H1 (cell line): ENCODE results near the gene MDM4. TPM values are rescaled to one million over a fixed set of nuclear protein-coding genes. Genes with fewer than 3 reads are reported as not detected.
A peak's percentile ranks its signal among the peaks of the same experiment; 100 is the strongest.

Source experiments
- CTCF ChIA-PET: fragments of 300-600 bp; sonication (Branson Sonifier 250); formaldehyde crosslinking; loops from one replicate; lab custom pipeline; 2021; ENCODE audit not compliant: partially characterized antibody; lab: Charles Lee
- POLR2A ChIA-PET: fragments of 300-600 bp; sonication (Branson Sonifier 250); formaldehyde crosslinking; loops from one replicate; lab custom pipeline; 2021; ENCODE audit warnings: inconsistent platforms; ENCODE audit not compliant: partially characterized antibody; lab: Charles Lee
- DNase-seq, 2 experiments: peaks; one replicate each; pipeline versions ENCODE4 v3.0.0 to v3.0.0-alpha.2; 2010 to 2022; ENCODE audit warnings: low spot score in 2 of 2, low read depth in 1 of 2, mixed read lengths in 1 of 2
- FAIRE-seq: peaks from 2 replicates; lab custom pipeline; 2011; peaks lifted over from hg19 to GRCh38; lab: Jason Lieb, UNC
- H2AFZ ChIP-seq: 2 replicates; pipeline ENCODE4 v1.8.1; 2012; ENCODE audit warnings: low read length, inconsistent platforms
- H2AK5ac ChIP-seq: 2 replicates; pipeline ENCODE4 v1.6.1; 2013; ENCODE audit warnings: low read depth, low read length
- H2BK120ac ChIP-seq: replicated peaks from 2 replicates; pipeline ENCODE3; 2013; ENCODE audit warnings: low read depth, low read length, inconsistent platforms
- H2BK12ac ChIP-seq: 2 replicates; pipeline ENCODE4 v1.6.1; 2013; ENCODE audit warnings: low read depth, low read length
- H2BK15ac ChIP-seq: 2 replicates; pipeline ENCODE4 v1.6.1; 2013; ENCODE audit warnings: low read length
- H2BK20ac ChIP-seq: 2 replicates; pipeline ENCODE4 v1.6.1; 2013; ENCODE audit warnings: low read length
- H2BK5ac ChIP-seq: 2 replicates; pipeline ENCODE4 v1.6.1; 2013; ENCODE audit warnings: low read depth, low read length
- H3K14ac ChIP-seq: 2 replicates; pipeline ENCODE4 v1.6.1; 2013; ENCODE audit warnings: inconsistent platforms; ENCODE audit not compliant: insufficient read length
- H3K18ac ChIP-seq: 2 replicates; pipeline ENCODE4 v1.6.1; 2013; ENCODE audit warnings: low read length; ENCODE audit errors: extremely low read depth
- H3K23ac ChIP-seq: 2 replicates; pipeline ENCODE4 v1.6.1; 2013; ENCODE audit warnings: inconsistent platforms; ENCODE audit not compliant: insufficient read length
- H3K23me2 ChIP-seq: 2 replicates; pipeline ENCODE4 v1.6.1; 2013; ENCODE audit warnings: low read depth, low read length
- H3K27ac ChIP-seq: 2 replicates; pipeline ENCODE4 v1.6.1; 2011; ENCODE audit warnings: low read depth, low read length, inconsistent platforms
- H3K27me3 ChIP-seq, 4 experiments: replicated peaks in 1 of 4; 1 replicate in 1 of 4; 2 replicates in 3 of 4; pipeline versions ENCODE4 v1.6.1 to v1.8.1; 2011 to 2013; ENCODE audit warnings: low read length in 3 of 4, mild to moderate bottlenecking in 3 of 4, inconsistent platforms in 2 of 4, mixed read lengths in 2 of 4, moderate library complexity in 1 of 4; ENCODE audit not compliant: control insufficient read depth in 3 of 4, insufficient read depth in 3 of 4; ENCODE audit errors: extremely low read depth in 1 of 4
- H3K36me3 ChIP-seq, 4 experiments: 2 replicates each; pipeline versions ENCODE4 v1.6.1 to v1.8.1; 2011 to 2013; ENCODE audit warnings: mild to moderate bottlenecking in 4 of 4, low read length in 3 of 4, moderate library complexity in 2 of 4, control low read depth in 1 of 4, inconsistent platforms in 1 of 4; ENCODE audit not compliant: insufficient read depth in 4 of 4, control insufficient read depth in 2 of 4
- H3K4ac ChIP-seq: replicated peaks from 2 replicates; pipeline ENCODE3; 2013; ENCODE audit warnings: low read length, low read depth, mixed read lengths, inconsistent platforms; ENCODE audit not compliant: insufficient read length
- H3K4me1 ChIP-seq, 4 experiments: replicated peaks in 1 of 4; 1 replicate in 1 of 4; 2 replicates in 3 of 4; pipeline versions ENCODE4 v1.6.1 to v1.8.1; 2011 to 2013; ENCODE audit warnings: low read length in 3 of 4, inconsistent platforms in 2 of 4, mixed read lengths in 1 of 4; ENCODE audit not compliant: insufficient read depth in 4 of 4, control insufficient read depth in 3 of 4
- H3K4me2 ChIP-seq, 2 experiments: 2 replicates each; pipeline versions ENCODE4 v1.6.1 to v1.8.1; 2011 to 2013; ENCODE audit warnings: low read depth in 2 of 2, low read length in 2 of 2, control low read depth in 1 of 2, inconsistent platforms in 1 of 2, mild to moderate bottlenecking in 1 of 2; ENCODE audit not compliant: insufficient read depth in 1 of 2
- H3K4me3 ChIP-seq, 4 experiments: fragments of 200-600, 300-600 bp in 1 of 4; sonication (generic), shearing (Covaris generic), sonication (Bioruptor Twin) in 1 of 4; 2 replicates each; pipeline versions ENCODE4 v1.5.1 to v1.8.1; 2011 to 2016; ENCODE audit warnings: low read length in 4 of 4, low read depth in 3 of 4, control low read depth in 2 of 4, inconsistent platforms in 2 of 4, mild to moderate bottlenecking in 2 of 4, mixed read lengths in 1 of 4, moderate library complexity in 1 of 4; ENCODE audit not compliant: insufficient read depth in 2 of 4; ENCODE audit errors: extremely low read depth in 1 of 4
- H3K56ac ChIP-seq: replicated peaks from 2 replicates; pipeline ENCODE3; 2013; ENCODE audit warnings: low read depth, mild to moderate bottlenecking, mixed read lengths, low read length, inconsistent platforms; ENCODE audit not compliant: insufficient read length
- H3K79me1 ChIP-seq: 2 replicates; pipeline ENCODE4 v1.6.1; 2013; ENCODE audit warnings: low read depth, low read length, control low read depth
- H3K79me2 ChIP-seq, 2 experiments: 2 replicates each; pipeline versions ENCODE4 v1.6.1 to v1.8.1; 2012 to 2013; ENCODE audit warnings: low read length in 2 of 2, mild to moderate bottlenecking in 2 of 2, inconsistent platforms in 1 of 2; ENCODE audit not compliant: insufficient read depth in 2 of 2, control insufficient read depth in 1 of 2
- H3K9ac ChIP-seq, 4 experiments: replicated peaks in 1 of 4; 1 replicate in 1 of 4; 2 replicates in 3 of 4; pipeline versions ENCODE4 v1.6.1 to v1.8.1; 2011 to 2013; ENCODE audit warnings: low read depth in 3 of 4, low read length in 3 of 4, control low read depth in 2 of 4, mild to moderate bottlenecking in 2 of 4, moderate library complexity in 2 of 4, inconsistent platforms in 1 of 4; ENCODE audit errors: extremely low read depth in 1 of 4
- H3K9me3 ChIP-seq, 2 experiments: 2 replicates each; pipeline versions ENCODE4 v1.6.1 to v1.8.1; 2012 to 2013; ENCODE audit warnings: mild to moderate bottlenecking in 2 of 2, moderate library complexity in 2 of 2, control low read depth in 1 of 2, inconsistent platforms in 1 of 2, low read depth in 1 of 2, low read length in 1 of 2, mixed read lengths in 1 of 2; ENCODE audit not compliant: insufficient read depth in 2 of 2
- H4K20me1 ChIP-seq, 2 experiments: replicated peaks in 1 of 2; 2 replicates each; pipeline versions ENCODE3 to v1.8.1; 2011 to 2013; ENCODE audit warnings: inconsistent platforms in 2 of 2, low read length in 2 of 2, mild to moderate bottlenecking in 1 of 2; ENCODE audit not compliant: insufficient read depth in 2 of 2, control insufficient read depth in 1 of 2
- H4K5ac ChIP-seq: 2 replicates; pipeline ENCODE4 v1.6.1; 2013; ENCODE audit warnings: low read length, low read depth, mixed read lengths, inconsistent platforms; ENCODE audit not compliant: insufficient read length
- H4K8ac ChIP-seq: 2 replicates; pipeline ENCODE4 v1.8.0; 2013; ENCODE audit warnings: mild to moderate bottlenecking, moderate library complexity, low read length, inconsistent platforms; ENCODE audit not compliant: insufficient read depth; ENCODE audit errors: extremely low read depth
- H4K91ac ChIP-seq: replicated peaks from 2 replicates; pipeline ENCODE3; 2013; ENCODE audit warnings: low read length, mixed read lengths, inconsistent platforms; ENCODE audit not compliant: insufficient read length
- BRCA1 ChIP-seq: IDR thresholded peaks from 2 replicates; pipeline ENCODE4 v1.6.1; 2012; ENCODE audit warnings: low read depth, low read length, improper control_type of control experiment
- KDM1A ChIP-seq: fragments of 200-600, 300-600 bp; sonication (generic); IDR thresholded peaks from 2 replicates; pipeline ENCODE4 v1.7.1; 2016; ENCODE audit warnings: mild to moderate bottlenecking, low read length, borderline replicate concordance
- WGBS, 2 experiments: shearing (Covaris generic) in 1 of 2; methylation state at CpG; one replicate each; pipeline versions ENCODE4 v1.1.6 to v1.1.7; 2013 to 2015; ENCODE audit warnings: low lambda C conversion rate in 2 of 2, mixed read lengths in 2 of 2, inconsistent platforms in 1 of 2, low coverage in 1 of 2, missing lambda C conversion rate in 1 of 2; ENCODE audit not compliant: insufficient replicate concordance in 2 of 2, insufficient coverage in 1 of 2, insufficient read length in 1 of 2; ENCODE audit errors: extremely low coverage in 1 of 2, missing lambda C conversion rate in 1 of 2; 5-methylcytosine and 5-hydroxymethylcytosine counted together
- polyA plus RNA-seq, 7 experiments: library from polyadenylated mRNA; depleted of rRNA in 3 of 7; stranded (reverse) in 5 of 7; unstranded in 2 of 7; fragments of >200 nt in 5 of 7; fragments of 200-250 nt in 2 of 7; gene quantifications; 1 replicate in 5 of 7; 2 replicates in 1 of 7; 4 replicates in 1 of 7; pipeline versions ENCODE4 v1.2.1 to v1.2.3, GENCODE V29; 2011 to 2013; ENCODE audit warnings: missing spikeins in 2 of 7, mixed read lengths in 2 of 7
- total RNA-seq: library from RNA; stranded (reverse); fragmentation: NEBNext Ultra II Directional; extraction: Animal tissue kit (Norgen Biotek cat#: 25700); gene quantifications from 2 replicates; pipeline ENCODE4 v1.2.1, GENCODE V29; 2021

The MDM4 gene
- total and polyA plus RNA-seq, 2 of the 8 experiments (the other 6 are each of a cell fraction or from before 2014, with no cell fraction given), result 10.8 to 84.9 TPM

DNA sequence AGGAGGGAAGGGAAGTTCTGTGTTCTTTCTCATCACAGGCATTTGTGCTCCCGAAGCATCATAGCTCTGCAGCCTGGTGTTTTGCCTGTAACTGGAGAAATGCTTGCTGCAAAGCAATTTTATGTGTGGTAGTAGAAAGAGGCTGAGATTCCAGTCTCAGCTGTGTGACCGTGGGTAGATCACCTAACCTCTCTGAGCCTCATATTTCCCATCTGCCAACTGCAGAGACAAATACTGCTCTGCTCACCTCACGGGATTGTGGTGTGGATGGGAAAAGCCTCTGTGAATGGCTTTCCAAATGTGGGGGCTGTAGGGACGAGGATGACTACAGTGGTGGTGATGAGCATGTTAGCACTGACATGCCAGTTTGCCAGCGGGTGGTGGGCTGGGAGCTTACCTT lies 84.0 kb downstream of the MDM4 start:
- Histone ChIP-seq H3K18ac (no peak overlapping the region), H3K9ac (no peak overlapping the region), H3K4me1 (peaks cover 10 to 20% (median 11%) of the 10 kb centered on the region in 4 experiments), H4K20me1 (no peaks in the 10 kb centered on the region), H3K79me2 (no peaks in the 10 kb centered on the region), H3K9me3 (no peaks in the 10 kb centered on the region), H3K14ac (no peak overlapping the region), H3K27ac (no peak overlapping the region), H3K79me1 (no peaks in the 10 kb centered on the region), H2BK20ac (0 out of 2 replicates have a peak overlapping the region, but pooled peaks have one; percentile 37), H3K36me3 (no peaks in the 10 kb centered on the region), H2AFZ (no peak overlapping the region), H3K4me3 (no peak overlapping the region), H3K23ac (no peak overlapping the region), H2BK12ac (no peak overlapping the region; the same call in 1 of the 2 replicates), H4K91ac (peak overlapping the region; percentile 52), H3K27me3 (no peaks in the 10 kb centered on the region), H2BK5ac (peak overlapping the region; percentile 47; the same call in 1 of the 2 replicates), H3K4me2 (no peak overlapping the region), H2AK5ac (no peak overlapping the region), H3K56ac (no peak overlapping the region), H4K8ac (no peak overlapping the region), H3K23me2 (no peaks in the 10 kb centered on the region), H2BK120ac (no peak overlapping the region), H2BK15ac (no peak overlapping the region), H3K4ac (no peak overlapping the region), H4K5ac (no peak overlapping the region)
- TF ChIP-seq KDM1A (0 out of 2 replicates have a peak, but pooled peaks have one; percentile 46), BRCA1 (no peak)
- FAIRE-seq, result no peak
- CTCF ChIA-PET, result interaction anchor here (0.7 to 5.4 kb wide), 18 partner anchors 8 to 208 kb away, joined by 3 to 33 read pairs (median 4); no protein-coding TSS in a partner anchor
- POLR2A ChIA-PET, result interaction anchor here (1.0 to 1.2 kb wide), 2 partner anchors 26 to 185 kb away, joined by 3 read pairs; no protein-coding TSS in a partner anchor
- no peak for DNase-seq
- WGBS, 2 experiments, result 81% methylated on average over 5 of the region's 5 CpGs; no CpG with 5 or more reads in 1 of the 2 experiments
